Activated gamma-delta T cell treated with Interleukin-2 at 50 U/mL for 16 hours (primary cell): ENCODE measurements around the gene SLC29A2.
"Not testable (repeated sequence)": the region's sequence is repeated elsewhere in the genome, so short reads cannot be mapped to it uniquely, and the experiment has no call there.

ENCODE experiments used
- DNase-seq: peaks from one replicate; pipeline ENCODE4 v3.0.0-alpha.2; 2020

Gene SLC29A2

GRCh38 chr11:66332371-66333219 lies 39.0 kb downstream of the SLC29A2 start:
- DNase-seq, result no peak

- DNase-seq, result no peak
Measured at GRCh38 chr11:66331542-66332370, 39.8 kb downstream of the SLC29A2 start.

GRCh38 chr11:66330931-66331330 lies 40.6 kb downstream of the SLC29A2 start:
- DNase-seq, result no peak

GRCh38 chr11:66329165-66329673 lies 42.3 kb downstream of the SLC29A2 start:
- no peak for DNase-seq

GRCh38 chr11:66328302-66329144 lies 43.0 kb downstream of the SLC29A2 start:
- DNase-seq, result peak; percentile 81

- DNase-seq, result peak; percentile 48
Measured at GRCh38 chr11:66328031-66328301, 43.6 kb downstream of the SLC29A2 start.

GRCh38 chr11:66327171-66328030 lies 44.2 kb downstream of the SLC29A2 start:
- DNase-seq, result no peak

- DNase-seq, result no peak
Measured at GRCh38 chr11:66326261-66327111, 45.1 kb downstream of the SLC29A2 start.

GRCh38 chr11:66325263-66325671 lies 46.3 kb downstream of the SLC29A2 start:
- no peak for DNase-seq

- no peak for DNase-seq
Measured at GRCh38 chr11:66324664-66325063, 46.9 kb downstream of the SLC29A2 start.

GRCh38 chr11:66323684-66324083 lies 47.9 kb downstream of the SLC29A2 start:
- DNase-seq, result no peak

- DNase-seq, result no peak
Measured at GRCh38 chr11:66322732-66323427, 48.7 kb downstream of the SLC29A2 start.

- DNase-seq, result no peak
Measured at GRCh38 chr11:66321606-66322005, 50.0 kb downstream of the SLC29A2 start.

- DNase-seq, result not testable (repeated sequence)
Measured at GRCh38 chr11:66320748-66321147, 50.8 kb downstream of the SLC29A2 start.

- not testable (repeated sequence) for DNase-seq
Measured at GRCh38 chr11:66320289-66320688, 51.3 kb downstream of the SLC29A2 start.

GRCh38 chr11:66318600-66318970 lies 53.0 kb downstream of the SLC29A2 start:
- no peak for DNase-seq

- DNase-seq, result peak; percentile 84
Measured at GRCh38 chr11:66317723-66318599, 53.6 kb downstream of the SLC29A2 start.

GRCh38 chr11:66317322-66317722 lies 54.2 kb downstream of the SLC29A2 start:
- peak; percentile 59 for DNase-seq

GRCh38 chr11:66316849-66317251 lies 54.7 kb downstream of the SLC29A2 start, which contains the start of gene CD248:
Gene CD248 (minus strand): TSS chr11:66317044. CDS start chr11:66317027, 17 bp downstream.
- no peak for DNase-seq
